ENCODE results near the gene KRTAP4-6.
"Not testable (repeated sequence)": the region's sequence is repeated elsewhere in the genome, so short reads cannot be mapped to it uniquely, and the experiment has no call there.

KRTAP4-6 gene

DNA sequence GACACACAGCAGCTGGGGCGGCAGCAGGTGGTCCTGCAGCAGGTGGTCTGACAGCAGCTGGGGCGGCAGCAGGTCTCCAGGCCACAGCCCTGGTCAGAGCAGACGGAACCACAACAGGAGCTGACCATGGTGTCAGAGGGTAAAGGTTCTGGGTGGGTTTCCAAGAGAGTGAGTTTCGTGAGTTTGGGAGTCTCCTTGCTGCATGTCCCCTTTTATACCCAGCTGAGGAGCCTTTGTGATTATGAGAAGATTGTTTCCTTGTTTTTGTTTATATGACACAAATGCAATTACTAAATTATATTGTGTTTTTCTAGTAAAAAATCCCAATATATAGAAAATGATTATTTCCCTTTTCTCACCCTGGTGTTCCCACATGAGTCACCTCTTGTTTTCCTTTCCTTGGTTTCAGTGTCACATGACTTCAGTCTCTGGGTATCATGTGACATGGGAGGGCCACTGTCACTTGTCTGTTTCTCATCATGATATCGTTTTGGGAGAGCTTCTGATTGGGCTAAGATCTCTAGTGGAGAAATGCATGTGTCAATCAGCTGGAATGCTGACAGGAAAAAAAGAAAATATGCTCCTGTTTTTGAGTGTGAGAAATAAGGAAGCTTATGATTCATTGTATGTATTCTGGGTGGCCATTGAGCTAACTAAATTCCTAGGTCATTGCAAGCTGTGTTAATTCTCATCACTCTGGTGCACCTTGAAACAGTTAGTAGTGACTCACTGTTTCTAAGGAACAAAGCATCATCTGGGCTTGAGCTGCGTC, at the start of gene KRTAP4-6:
TSS of gene KRTAP4-6 (minus strand) at position 185 of the 772 bp plus-strand sequence. CDS start at position 128, 57 bp downstream.
- DNase-seq (ENCODE audit: low read depth, low spot score): no peak

GRCh38 chr17:41189837-41190318, 49.5 kb upstream of the KRTAP4-6 start, which contains the start of gene KRTAP9-1:
KRTAP9-1 (plus strand) TSS chr17:41189887; CDS start chr17:41189887, 0 bp downstream.
- DNase-seq (ENCODE audit: low read depth, low spot score): not testable (repeated sequence)

DNA sequence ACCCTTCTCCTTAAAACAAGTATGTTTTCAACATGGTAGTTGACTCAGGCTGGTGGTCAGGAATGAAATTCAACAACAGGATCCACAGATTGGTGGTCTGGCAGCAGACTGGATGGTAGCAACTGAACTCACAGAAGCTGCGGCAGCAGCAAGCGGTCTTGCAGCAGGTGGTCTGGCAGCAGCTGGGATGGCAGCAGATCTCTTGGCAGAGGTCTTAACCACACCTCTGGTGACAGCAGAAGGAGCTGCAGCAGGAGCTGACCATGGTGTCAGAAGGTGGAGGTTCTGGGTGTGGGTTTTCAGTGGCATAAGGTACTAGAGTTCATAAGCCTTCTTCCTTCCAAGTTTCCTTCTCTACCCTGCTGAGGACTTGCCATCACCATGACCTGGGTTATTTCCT, 46.5 kb upstream of the KRTAP4-6 start:
- DNase-seq (ENCODE audit: low read depth, low spot score): no peak

DNA sequence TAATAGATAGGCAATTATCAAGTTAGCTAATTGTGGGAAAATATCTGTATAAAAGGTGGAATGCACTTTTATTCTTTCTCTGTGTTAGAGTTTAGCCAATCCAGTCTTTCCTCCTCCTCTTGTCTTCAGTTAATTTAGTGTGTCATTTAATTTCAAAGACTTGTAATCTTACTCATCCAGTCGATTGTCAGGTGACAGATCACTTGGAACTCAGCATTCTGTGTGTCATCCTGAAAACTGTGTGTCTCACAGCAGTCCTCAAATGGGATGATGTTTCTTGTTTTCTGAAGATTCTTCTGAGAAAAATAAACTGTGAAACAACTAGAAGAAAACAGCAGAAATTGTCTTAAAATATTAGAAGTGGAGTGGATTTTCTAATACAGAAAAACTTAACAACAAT, 44.7 kb upstream of the KRTAP4-6 start:
- DNase-seq (ENCODE audit: low read depth, low spot score): no peak

GRCh38 chr17:41184480-41184961, 44.2 kb upstream of the KRTAP4-6 start, which contains the start of gene KRTAP4-1:
KRTAP4-1 (minus strand) TSS chr17:41184911; CDS start chr17:41184854, 57 bp downstream.
- DNase-seq (ENCODE audit: low read depth, low spot score): no peak

DNA sequence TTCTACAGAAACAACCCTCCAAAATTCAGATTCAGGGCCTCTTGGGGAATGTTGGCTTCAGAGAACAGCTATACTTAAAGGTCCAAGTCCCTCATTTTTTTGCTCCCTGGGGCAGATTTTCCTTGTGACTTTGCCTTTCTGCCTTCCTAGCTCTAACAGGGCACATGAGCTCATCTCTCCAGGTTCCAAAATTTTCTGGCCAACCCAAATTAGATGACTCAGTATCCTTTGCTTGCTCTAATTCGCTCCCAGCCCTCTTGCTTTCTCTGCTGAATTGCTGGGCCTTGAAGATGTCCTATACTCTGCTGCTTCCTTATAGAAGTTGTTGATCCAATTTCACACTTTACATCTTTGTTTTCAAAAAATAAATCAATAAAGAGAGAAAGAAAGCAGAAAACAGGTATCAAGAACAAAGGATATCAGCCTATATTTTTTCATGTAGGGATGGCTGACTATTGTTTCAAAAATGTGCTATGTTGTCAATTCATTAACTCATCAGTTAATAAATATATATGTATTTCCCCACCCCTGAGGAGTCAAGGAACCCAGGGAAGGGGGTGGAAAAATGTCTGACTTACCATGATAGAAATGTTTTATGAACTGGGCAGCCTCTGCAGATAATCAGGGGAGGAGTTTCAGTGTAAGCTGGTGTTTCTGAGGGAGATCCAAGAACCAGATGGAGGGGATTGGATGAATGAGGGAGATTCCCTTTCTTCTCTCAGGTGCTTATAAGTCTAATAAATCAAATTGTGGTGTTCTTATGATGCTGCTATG, 38.7 kb upstream of the KRTAP4-6 start:
- DNase-seq (ENCODE audit: low read depth, low spot score): no peak

GRCh38 chr17:41178341-41178740, 38.0 kb upstream of the KRTAP4-6 start:
- DNase-seq (ENCODE audit: low read depth, low spot score): no peak

DNA sequence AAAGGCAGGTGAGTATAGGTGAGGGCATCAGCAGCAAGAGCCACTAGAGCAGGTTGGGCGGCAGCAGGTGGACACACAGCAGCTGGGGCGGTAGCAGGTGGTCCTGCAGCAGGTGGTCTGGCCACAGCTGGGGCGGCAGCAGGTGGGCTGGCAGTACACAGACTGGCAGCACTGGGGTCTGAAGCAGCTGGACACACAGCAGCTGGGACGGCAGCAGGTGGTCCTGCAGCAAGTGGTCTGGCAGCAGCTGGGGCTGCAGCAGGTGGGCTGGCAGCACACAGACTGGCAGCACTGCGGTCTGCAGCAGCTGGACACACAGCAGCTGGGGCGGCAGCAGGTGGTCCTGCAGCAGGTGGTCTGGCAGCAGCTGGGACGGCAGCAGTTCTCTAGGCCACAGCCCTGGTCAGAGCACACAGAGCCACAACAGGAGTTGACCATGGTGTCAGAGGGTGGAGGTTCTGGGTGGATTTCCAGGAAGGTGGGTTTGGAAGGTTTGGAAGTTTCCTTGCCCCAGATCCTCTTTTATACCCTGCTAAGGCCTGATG, 37.5 kb upstream of the KRTAP4-6 start, which contains the start of gene KRTAP4-2:
TSS of gene KRTAP4-2 (minus strand) at position 495 of the 545 bp plus-strand sequence. CDS start at position 438, 57 bp downstream.
- no peak for DNase-seq (ENCODE audit: low read depth, low spot score)

DNA sequence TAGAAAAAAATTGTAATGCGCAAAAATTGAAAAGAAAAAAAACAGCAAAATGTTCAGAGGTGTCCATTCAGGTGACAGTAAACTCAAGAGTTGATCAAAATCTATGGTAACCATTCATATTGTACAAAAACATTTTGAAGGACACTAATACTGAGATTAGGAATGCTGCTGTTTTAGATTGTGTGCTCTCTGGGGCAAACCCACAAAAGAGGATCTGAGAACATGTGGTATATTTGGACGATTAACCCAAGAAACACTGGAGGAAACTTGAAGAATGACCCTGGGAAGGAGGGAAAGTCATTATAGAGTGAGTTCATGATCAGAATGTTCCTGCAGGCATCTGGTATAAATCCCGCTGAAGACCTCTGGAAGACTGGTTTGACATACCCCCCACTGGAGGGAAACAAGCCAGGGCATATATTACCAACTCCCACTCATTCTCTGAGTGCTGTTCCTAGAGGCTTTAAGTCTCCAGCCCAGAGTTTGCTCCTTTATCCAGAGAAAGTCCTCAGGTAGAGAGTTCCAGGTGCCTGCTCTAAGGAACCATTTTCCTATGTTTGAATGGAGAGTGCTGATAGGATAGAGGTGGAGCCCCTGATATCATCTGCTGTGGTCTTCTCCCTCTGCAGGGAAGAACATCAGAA, 36.5 kb upstream of the KRTAP4-6 start:
- DNase-seq (ENCODE audit: low read depth, low spot score): no peak

GRCh38 chr17:41171886-41172285, 31.5 kb upstream of the KRTAP4-6 start:
- DNase-seq (ENCODE audit: low read depth, low spot score): no peak

DNA sequence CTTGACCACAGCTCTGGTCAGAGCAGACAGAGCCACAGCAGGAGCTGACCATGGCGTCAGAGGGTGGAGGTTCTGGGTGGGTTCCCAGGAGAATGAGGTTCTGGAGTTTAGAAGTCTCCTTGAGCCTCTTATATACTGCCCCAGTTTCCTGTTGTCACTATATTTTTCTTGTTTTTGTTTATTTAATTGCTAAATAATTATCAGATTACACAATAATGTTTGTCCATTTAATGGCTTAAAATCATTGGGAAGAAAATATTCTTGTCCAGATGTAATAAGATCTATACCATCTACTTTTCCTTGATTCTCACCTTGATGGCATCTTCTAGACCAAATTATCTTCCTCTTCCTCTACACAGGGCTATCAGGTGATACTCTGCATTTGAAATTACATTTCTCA, 27.8 kb upstream of the KRTAP4-6 start, which contains the start of gene KRTAP4-3:
TSS of gene KRTAP4-3 (minus strand) at position 101 of the 400 bp plus-strand sequence. CDS start at position 52, 49 bp downstream.
- DNase-seq (ENCODE audit: low read depth, low spot score): no peak

GRCh38 chr17:41167561-41167960, 27.2 kb upstream of the KRTAP4-6 start:
- DNase-seq (ENCODE audit: low read depth, low spot score): no peak

- no peak for DNase-seq (ENCODE audit: low read depth, low spot score)
Measured at GRCh38 chr17:41163828-41164227, 23.5 kb upstream of the KRTAP4-6 start.

DNA sequence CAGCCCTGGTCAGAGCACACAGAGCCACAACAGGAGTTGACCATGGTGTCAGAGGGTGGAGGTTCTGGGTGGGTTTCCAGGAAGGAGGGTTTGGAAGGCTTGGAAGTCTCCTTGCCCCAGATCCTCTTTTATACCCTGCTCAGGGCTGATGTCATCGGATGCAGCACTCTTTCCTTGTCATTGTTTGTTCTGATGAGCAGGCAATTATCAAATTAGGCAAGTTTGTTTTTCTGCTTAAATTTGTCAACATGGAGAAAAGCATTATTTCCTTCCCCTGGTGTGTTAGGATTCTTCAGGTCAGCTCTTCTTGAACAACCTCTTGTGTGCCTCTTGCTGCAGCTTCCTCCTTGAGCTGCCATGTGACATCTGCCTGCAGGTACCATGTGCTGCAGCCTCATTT, 20.3 kb upstream of the KRTAP4-6 start, which contains the start of gene KRTAP4-4:
TSS of gene KRTAP4-4 (minus strand) at position 101 of the 400 bp plus-strand sequence. CDS start at position 44, 57 bp downstream.
- no peak for DNase-seq (ENCODE audit: low read depth, low spot score)

- DNase-seq (ENCODE audit: low read depth, low spot score): not testable (repeated sequence)
Measured at GRCh38 chr17:41160190-41160589, 19.8 kb upstream of the KRTAP4-6 start.

GRCh38 chr17:41153856-41154255, 13.5 kb upstream of the KRTAP4-6 start:
- DNase-seq (ENCODE audit: low read depth, low spot score): no peak

DNA sequence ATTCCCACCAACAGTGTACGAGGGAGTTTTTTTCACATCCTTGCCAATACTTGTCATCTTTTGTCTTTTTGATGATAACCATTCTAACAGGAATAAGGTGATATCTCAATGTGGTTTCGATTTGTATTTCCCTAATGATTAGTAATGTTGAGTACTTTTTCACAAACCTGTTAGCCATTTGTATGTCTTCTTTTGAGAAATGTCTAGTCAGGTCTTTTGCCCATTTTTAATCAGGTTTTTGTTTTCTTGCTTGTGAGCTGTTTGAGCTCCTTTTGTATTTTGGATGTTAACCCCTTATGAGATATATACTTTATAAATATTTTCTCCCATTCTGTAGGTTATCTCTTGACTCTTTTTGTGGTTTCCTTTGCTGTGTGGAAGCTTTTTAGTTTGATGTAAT, 11.2 kb upstream of the KRTAP4-6 start:
- no peak for DNase-seq (ENCODE audit: low read depth, low spot score)

- no peak for DNase-seq (ENCODE audit: low read depth, low spot score)
Measured at GRCh38 chr17:41150026-41150425, 9.7 kb upstream of the KRTAP4-6 start.

DNA sequence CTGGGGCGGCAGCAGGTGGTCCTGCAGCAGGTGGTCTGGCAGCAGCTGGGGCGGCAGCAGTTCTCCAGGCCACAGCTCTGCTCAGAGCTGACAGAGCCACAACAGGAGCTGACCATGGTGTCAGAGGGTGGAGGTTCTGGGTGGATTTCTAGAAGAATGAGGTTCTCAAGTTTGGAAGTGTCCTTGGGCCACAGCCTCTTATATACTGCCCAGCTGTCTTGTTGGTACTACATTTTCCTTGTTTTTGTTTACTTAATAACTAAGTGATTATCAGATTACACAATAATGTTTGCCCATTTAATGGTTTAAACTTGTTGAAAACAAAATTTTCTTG, 9.3 kb upstream of the KRTAP4-6 start, which contains the start of gene KRTAP4-5:
TSS of gene KRTAP4-5 (minus strand) at position 174 of the 334 bp plus-strand sequence. CDS start at position 116, 58 bp downstream.
- DNase-seq (ENCODE audit: low read depth, low spot score): no peak

GRCh38 chr17:41148971-41149651, 8.8 kb upstream of the KRTAP4-6 start:
- DNase-seq (ENCODE audit: low read depth, low spot score): not testable (repeated sequence)
